Parathyroid adenoma (tissue), 2 donors: ENCODE data around the gene CACNA1B.

ENCODE experiments used
- H2AFZ ChIP-seq: fragments of 300-600 bp; sonication (generic); one replicate; pipeline ENCODE4 v1.7.0; 2017; ENCODE audit warnings: antibody characterized with exemption, mild to moderate bottlenecking
- H3K27ac ChIP-seq: fragments of 300-600 bp; sonication (generic); one replicate; pipeline ENCODE4 v1.7.0; 2017
- H3K27me3 ChIP-seq: fragments of 300-600 bp; sonication (generic); one replicate; pipeline ENCODE4 v1.7.0; 2017; ENCODE audit warnings: low read length; ENCODE audit not compliant: control insufficient read depth, insufficient read depth
- H3K36me3 ChIP-seq: fragments of 300-600 bp; sonication (generic); one replicate; pipeline ENCODE4 v1.7.0; 2017; ENCODE audit warnings: low read length; ENCODE audit not compliant: control insufficient read depth, insufficient read depth
- H3K4me1 ChIP-seq: fragments of 300-600 bp; sonication (generic); one replicate; pipeline ENCODE4 v1.7.0; 2017; ENCODE audit warnings: control low read depth
- H3K4me2 ChIP-seq: fragments of 300-600 bp; sonication (generic); one replicate; pipeline ENCODE4 v1.7.0; 2017; ENCODE audit warnings: low read length
- H3K4me3 ChIP-seq: fragments of 300-600 bp; sonication (generic); one replicate; pipeline ENCODE4 v1.7.0; 2017; ENCODE audit warnings: low read depth, low read length
- H3K79me2 ChIP-seq: fragments of 300-600 bp; sonication (generic); one replicate; pipeline ENCODE4 v1.7.0; 2017; ENCODE audit warnings: control low read depth
- H3K9ac ChIP-seq: fragments of 300-600 bp; sonication (generic); one replicate; pipeline ENCODE4 v1.7.0; 2017; ENCODE audit warnings: mild to moderate bottlenecking
- H3K9me3 ChIP-seq: fragments of 300-600 bp; sonication (generic); one replicate; pipeline ENCODE4 v1.7.0; 2017; ENCODE audit warnings: low read length; ENCODE audit not compliant: control insufficient read depth
- CTCF ChIP-seq: fragments of 300-600 bp; sonication (generic); IDR thresholded peaks from one replicate; pipeline ENCODE4 v1.7.0; 2017; ENCODE audit warnings: antibody characterized with exemption, mild to moderate bottlenecking
- donor health status: primary hyperparathyroidism.

Gene CACNA1B

GRCh38 chr9:138009016-138009802, 131.6 kb downstream of the CACNA1B start:
- no peaks in the 10 kb centered on the region for H3K9me3 ChIP-seq
- no peaks in the 10 kb centered on the region for H3K27me3 ChIP-seq
- H3K4me3 ChIP-seq, result no peak overlapping the region
- H3K9ac ChIP-seq, result no peak overlapping the region
- no peak overlapping the region for H3K27ac ChIP-seq
- H2AFZ ChIP-seq, result no peak overlapping the region
- no peaks in the 10 kb centered on the region for H3K36me3 ChIP-seq
- no peak overlapping the region for H3K4me2 ChIP-seq
- H3K4me1 ChIP-seq, result no peaks in the 10 kb centered on the region
- no peak for TF ChIP-seq CTCF
- H3K79me2 ChIP-seq, result no peaks in the 10 kb centered on the region

GRCh38 chr9:138009803-138010690, 132.5 kb downstream of the CACNA1B start:
- H3K4me1 ChIP-seq, result no peaks in the 10 kb centered on the region
- H3K27me3 ChIP-seq, result no peaks in the 10 kb centered on the region
- H3K9ac ChIP-seq, result no peak overlapping the region
- no peaks in the 10 kb centered on the region for H3K79me2 ChIP-seq
- no peak for TF ChIP-seq CTCF
- no peak overlapping the region for H3K27ac ChIP-seq
- H2AFZ ChIP-seq, result no peak overlapping the region
- no peaks in the 10 kb centered on the region for H3K36me3 ChIP-seq
- no peak overlapping the region for H3K4me3 ChIP-seq
- H3K4me2 ChIP-seq, result no peak overlapping the region
- H3K9me3 ChIP-seq, result no peaks in the 10 kb centered on the region

GRCh38 chr9:138010861-138011260, 133.3 kb downstream of the CACNA1B start:
- Histone ChIP-seq H3K27ac (no peak overlapping the region), H2AFZ (no peak overlapping the region), H3K9me3 (no peaks in the 10 kb centered on the region), H3K79me2 (no peaks in the 10 kb centered on the region), H3K36me3 (no peaks in the 10 kb centered on the region), H3K4me1 (no peaks in the 10 kb centered on the region), H3K4me2 (no peak overlapping the region), H3K27me3 (no peaks in the 10 kb centered on the region), H3K9ac (no peak overlapping the region), H3K4me3 (no peak overlapping the region)
- no peak for TF ChIP-seq CTCF

- H2AFZ ChIP-seq, result no peak overlapping the region
- no peaks in the 10 kb centered on the region for H3K4me1 ChIP-seq
- no peak overlapping the region for H3K4me3 ChIP-seq
- H3K79me2 ChIP-seq, result no peaks in the 10 kb centered on the region
- no peaks in the 10 kb centered on the region for H3K9me3 ChIP-seq
- no peak for TF ChIP-seq CTCF
- H3K4me2 ChIP-seq, result no peak overlapping the region
- H3K27me3 ChIP-seq, result no peaks in the 10 kb centered on the region
- no peaks in the 10 kb centered on the region for H3K36me3 ChIP-seq
- no peak overlapping the region for H3K27ac ChIP-seq
- H3K9ac ChIP-seq, result no peak overlapping the region
These were observed 134.4 kb downstream of the CACNA1B start for GRCh38 chr9:138011951-138012500.
